Adrenal gland (tissue), 12 donors: ENCODE results near the gene FYN. TPM values are rescaled to one million over a fixed set of nuclear protein-coding genes. Genes with fewer than 3 reads are reported as not detected.

ENCODE experiments used
- DNase-seq, 7 donors: peaks; one replicate each; pipeline ENCODE4 v3.0.0-alpha.2; 2019 to 2020
- H3K27ac ChIP-seq, 5 donors: fragments of 200-600 bp; sonication (generic) in 4 of 5; 1 replicate in 3 of 5; 2 replicates in 2 of 5; pipeline versions ENCODE4 v1.5.1 to v1.8.0; 2016 to 2020; ENCODE audit warnings: mild to moderate bottlenecking in 1 of 5
- H3K27me3 ChIP-seq: fragments of 200-600 bp; 2 replicates; pipeline ENCODE4 v1.8.0; 2021
- H3K36me3 ChIP-seq, 2 donors: fragments of 200-600 bp; replicated peaks in 1 of 2; 1 replicate in 1 of 2; 2 replicates in 1 of 2; pipeline versions ENCODE4 v1.5.1 to v1.8.0; 2018 to 2022
- H3K4me1 ChIP-seq, 2 donors: fragments of 200-600 bp; replicated peaks in 1 of 2; 1 replicate in 1 of 2; 2 replicates in 1 of 2; pipeline versions ENCODE4 v1.5.1 to v1.8.0; 2018 to 2021
- H3K4me3 ChIP-seq, 4 donors: fragments of 200-600 bp; sonication (generic) in 3 of 4; one replicate each; pipeline ENCODE4 v1.5.1; 2016 to 2018
- H3K9me3 ChIP-seq, 3 donors: fragments of 200-600 bp; sonication (generic) in 1 of 3; replicated peaks in 1 of 3; 1 replicate in 2 of 3; 2 replicates in 1 of 3; pipeline versions ENCODE4 v1.5.1 to v1.8.0; 2016 to 2021
- POLR2A ChIP-seq, 2 donors: fragments of 450-650 bp; IDR thresholded peaks; one replicate each; pipeline ENCODE4 v1.6.1; 2017; ENCODE audit warnings: antibody characterized with exemption in 2 of 2, mild to moderate bottlenecking in 2 of 2, moderate library complexity in 1 of 2
- WGBS, 4 donors: extraction: QIAGEN DNeasy Blood & Tissue Kit in 2 of 4; methylation state at CpG; one replicate each; pipeline versions ENCODE4 v1.1.5 to v1.1.7; 2013 to 2017; 5-methylcytosine and 5-hydroxymethylcytosine counted together
- intact Hi-C, 2 donors: fragments of 100-400 bp; cut with DNase I; formaldehyde crosslinking; loops; one replicate each; pipeline versions ENCODE4 v1.14.1 to v1.15.0; 2022 to 2023
- polyA plus RNA-seq, 3 donors: library from polyadenylated mRNA; stranded (reverse); fragments of 200-250 nt in 2 of 3; fragments of 350-450 nt in 1 of 3; fragmentation: Illumina TruSeq in 1 of 3; extraction: RNeasy Lipid Tissue Mini Kit (QIAGEN cat#74804) in 1 of 3; gene quantifications; one replicate each; pipeline ENCODE4 v1.2.3, GENCODE V29; 2013 to 2014
- total RNA-seq, 9 donors: library from RNA; depleted of rRNA in 4 of 9; stranded (reverse); fragments of >200 nt in 4 of 9; fragments of 120-200 nt in 1 of 9; fragmentation: NEBNext Ultra II Directional in 1 of 9; extraction: Animal tissue kit (Norgen Biotek cat#: 25700) in 1 of 9; gene quantifications; one replicate each; pipeline versions ENCODE4 v1.1.0 to v1.2.4, GENCODE V29; 2013 to 2023
- TF ChIP-seq, protein P1 (sequence below), 6 experiments: fragments of 450-650 bp in 4 of 6; fragments of 200-600 bp in 2 of 6; sonication (generic) in 1 of 6; IDR thresholded peaks; 1 replicate in 5 of 6; 2 replicates in 1 of 6; pipeline versions ENCODE4 v1.5.1 to v1.8.0; 2016 to 2021; ENCODE audit warnings: antibody characterized with exemption in 6 of 6, mild to moderate bottlenecking in 2 of 6, moderate library complexity in 1 of 6
- donor health status: healthy with polysubstance abuse.
- donor health status: Bipolar disorder and iron deficiency.
- donor health status: DM: yes; HTN: yes; CAD: no.
- donor health status: DM: no; HTN: no; CAD: no.
- donor health status: DM: no; HTN: no; CAD: no.
- donor health status: DM: yes; HTN: yes; CAD: no.

The FYN gene
- total and polyA plus RNA-seq, 12 donors = 10.7 to 36.5 (median 19.8) TPM

- H3K27me3 ChIP-seq = no peaks in the 10 kb centered on the region
- TF ChIP-seq, protein P1, sequence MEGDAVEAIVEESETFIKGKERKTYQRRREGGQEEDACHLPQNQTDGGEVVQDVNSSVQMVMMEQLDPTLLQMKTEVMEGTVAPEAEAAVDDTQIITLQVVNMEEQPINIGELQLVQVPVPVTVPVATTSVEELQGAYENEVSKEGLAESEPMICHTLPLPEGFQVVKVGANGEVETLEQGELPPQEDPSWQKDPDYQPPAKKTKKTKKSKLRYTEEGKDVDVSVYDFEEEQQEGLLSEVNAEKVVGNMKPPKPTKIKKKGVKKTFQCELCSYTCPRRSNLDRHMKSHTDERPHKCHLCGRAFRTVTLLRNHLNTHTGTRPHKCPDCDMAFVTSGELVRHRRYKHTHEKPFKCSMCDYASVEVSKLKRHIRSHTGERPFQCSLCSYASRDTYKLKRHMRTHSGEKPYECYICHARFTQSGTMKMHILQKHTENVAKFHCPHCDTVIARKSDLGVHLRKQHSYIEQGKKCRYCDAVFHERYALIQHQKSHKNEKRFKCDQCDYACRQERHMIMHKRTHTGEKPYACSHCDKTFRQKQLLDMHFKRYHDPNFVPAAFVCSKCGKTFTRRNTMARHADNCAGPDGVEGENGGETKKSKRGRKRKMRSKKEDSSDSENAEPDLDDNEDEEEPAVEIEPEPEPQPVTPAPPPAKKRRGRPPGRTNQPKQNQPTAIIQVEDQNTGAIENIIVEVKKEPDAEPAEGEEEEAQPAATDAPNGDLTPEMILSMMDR (IDR thresholded peaks at IDR 0.05) = no peak
- TF ChIP-seq POLR2A (IDR thresholded peaks at IDR 0.05) = no peak
- no peak for DNase-seq
These were observed 47.3 kb upstream of the FYN start for GRCh38 chr6:111920578-111920977.

GRCh38 chr6:111918825-111919224 lies 45.6 kb upstream of the FYN start:
- no peaks in the 10 kb centered on the region for H3K9me3 ChIP-seq

More at GRCh38 chr6:111920578-111920977, 47.3 kb upstream of the FYN start:
- WGBS, 4 donors = 61 to 77% (median 75%) methylated on average over 7 of the region's 7 CpGs
- no peak overlapping the region for H3K27ac ChIP-seq
- intact Hi-C loops = no loop called here
- no peaks in the 10 kb centered on the region for H3K36me3 ChIP-seq
- no peaks in the 10 kb centered on the region for H3K9me3 ChIP-seq
- no peak overlapping the region for H3K4me3 ChIP-seq
- no peaks in the 10 kb centered on the region for H3K4me1 ChIP-seq

DNA sequence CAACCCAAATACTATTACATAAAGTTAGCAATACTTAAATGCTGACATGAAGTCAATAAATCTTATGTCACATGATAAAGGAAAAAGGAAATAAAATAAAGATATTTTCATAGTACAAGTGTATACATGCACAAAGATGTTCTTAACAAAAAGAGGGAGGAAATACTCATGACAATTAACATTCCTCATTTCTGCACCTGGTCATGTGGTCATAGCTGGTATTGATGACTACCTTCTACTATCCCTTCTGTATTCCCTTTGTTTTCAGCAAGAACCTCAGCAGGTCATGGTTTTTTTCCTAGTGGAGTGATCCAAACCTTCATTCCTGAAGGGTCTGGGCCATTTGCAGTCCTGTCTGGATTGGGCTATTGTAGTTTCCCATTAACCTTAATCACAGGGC lies 43.5 kb upstream of the FYN start:
- Histone ChIP-seq H3K27me3 (no peaks in the 10 kb centered on the region), H3K36me3 (no peaks in the 10 kb centered on the region), H3K27ac (no peak overlapping the region), H3K4me1 (no peaks in the 10 kb centered on the region), H3K4me3 (no peak overlapping the region), H3K9me3 (no peaks in the 10 kb centered on the region)
- intact Hi-C loops = no loop called here
- no peak for DNase-seq
- no peak for TF ChIP-seq POLR2A (IDR thresholded peaks at IDR 0.05)
- TF ChIP-seq, protein P1 (IDR thresholded peaks at IDR 0.05) = no peak

More at GRCh38 chr6:111918825-111919224, 45.6 kb upstream of the FYN start:
- intact Hi-C loops = no loop called here
- no peak for DNase-seq
- Histone ChIP-seq H3K4me3 (no peak overlapping the region), H3K27ac (no peak overlapping the region), H3K4me1 (no peaks in the 10 kb centered on the region), H3K36me3 (no peaks in the 10 kb centered on the region), H3K27me3 (no peaks in the 10 kb centered on the region)
- WGBS, 4 donors = 66 to 100% (median 75%) methylated on average over 1 to 5 of the region's 5 CpGs
- TF ChIP-seq, protein P1 (IDR thresholded peaks at IDR 0.05) = no peak
- no peak for TF ChIP-seq POLR2A (IDR thresholded peaks at IDR 0.05)

GRCh38 chr6:111914617-111915016 lies 41.4 kb upstream of the FYN start:
- DNase-seq = no peak
- TF ChIP-seq, protein P1 (IDR thresholded peaks at IDR 0.05) = no peak
- TF ChIP-seq POLR2A (IDR thresholded peaks at IDR 0.05) = no peak
- Histone ChIP-seq H3K36me3 (no peaks in the 10 kb centered on the region), H3K27ac (no peak overlapping the region), H3K4me3 (no peak overlapping the region), H3K9me3 (no peaks in the 10 kb centered on the region), H3K27me3 (no peaks in the 10 kb centered on the region), H3K4me1 (no peaks in the 10 kb centered on the region)
- WGBS, 4 donors = 74 to 91% (median 83%) methylated on average over 1 of the region's 1 CpG
- intact Hi-C loops = no loop called here
